ENCODE results near the gene HPCAL1. TPM values are rescaled to one million over a fixed set of nuclear protein-coding genes. Genes with fewer than 3 reads are reported as not detected.

Gene HPCAL1
- total and polyA plus RNA-seq, 8 donors: 22.1 to 32.7 (median 26.4) TPM

GRCh38 chr2:10374362-10374943 is 71.7 kb downstream of the HPCAL1 start:
- intact Hi-C loops (cut with DNase I): no loop called here
- Histone ChIP-seq H3K4me3 (no peak overlapping the region), H3K36me3 (no peaks in the 10 kb centered on the region), H3K4me1 (peaks cover 19 to 48% (median 43%) of the 10 kb centered on the region in 3 donors), H3K27me3 (no peaks in the 10 kb centered on the region), H3K9me3 (no peaks in the 10 kb centered on the region), H3K27ac (no peak overlapping the region)
- TF ChIP-seq CTCF (IDR thresholded peaks at IDR 0.05): no peak
- ATAC-seq (no peak), DNase-seq (peak in 1 of 6 donors; percentile 20), FAIRE-seq (no peak)
- WGBS, 2 donors: 70 to 81% methylated on average over 13 of the region's 13 CpGs

- H3K4me1 ChIP-seq: peaks cover 6 to 35% (median 31%) of the 10 kb centered on the region in 3 donors
- H3K4me3 ChIP-seq: no peak overlapping the region
- no peaks in the 10 kb centered on the region for H3K27me3 ChIP-seq
- H3K9me3 ChIP-seq: no peaks in the 10 kb centered on the region
- intact Hi-C loops (cut with DNase I): no loop called here
- H3K27ac ChIP-seq: no peak overlapping the region
- no peak for DNase-seq
- no peak for TF ChIP-seq CTCF (IDR thresholded peaks at IDR 0.05)
- no peaks in the 10 kb centered on the region for H3K36me3 ChIP-seq
- ATAC-seq: no peak
- WGBS, 2 donors: 65 to 80% methylated on average over 9 of the region's 9 CpGs
- FAIRE-seq: no peak
Observed at GRCh38 chr2:10375570-10376281, 73.0 kb downstream of the HPCAL1 start.

- FAIRE-seq: no peak
- Histone ChIP-seq H3K9me3 (no peaks in the 10 kb centered on the region), H3K27me3 (no peaks in the 10 kb centered on the region), H3K4me3 (no peak overlapping the region), H3K36me3 (no peaks in the 10 kb centered on the region), H3K27ac (no peak overlapping the region), H3K4me1 (peaks cover 0 to 22% (median 20%) of the 10 kb centered on the region in 3 donors)
- ATAC-seq: peak in 1 of 4 donors; percentile 11
- intact Hi-C loops (cut with DNase I): no loop called here
- TF ChIP-seq CTCF (IDR thresholded peaks at IDR 0.05): no peak
- peak in 1 of 6 donors; percentile 20 for DNase-seq
- 70 to 71% methylated on average over 21 of the region's 21 CpGs for WGBS, 2 donors
Observed at GRCh38 chr2:10377052-10377746, 74.5 kb downstream of the HPCAL1 start.

- intact Hi-C loops (cut with DNase I): no loop called here
- TF ChIP-seq CTCF (IDR thresholded peaks at IDR 0.05): no peak
- no peak for ATAC-seq
- Histone ChIP-seq H3K9me3 (no peaks in the 10 kb centered on the region), H3K36me3 (no peaks in the 10 kb centered on the region), H3K4me3 (no peak overlapping the region), H3K27me3 (no peaks in the 10 kb centered on the region), H3K27ac (no peak overlapping the region), H3K4me1 (peaks cover 0 to 20% (median 17%) of the 10 kb centered on the region in 3 donors)
- no peak for FAIRE-seq
- whole genome bisulfite sequencing, 2 donors: 73 to 74% methylated on average over 12 of the region's 12 CpGs
- DNase-seq: no peak
Observed at GRCh38 chr2:10377747-10378085, 75.0 kb downstream of the HPCAL1 start.
